HepG2 (cell line): ENCODE measurements around the gene KCNJ13. TPM values are rescaled to one million over a fixed set of nuclear protein-coding genes. Genes with fewer than 3 reads are reported as not detected.

Source experiments
- ATAC-seq: fragments of 200-7000 bp; cut with Tn5 transposase; 3 replicates; pipeline ENCODE4 v1.9.1; 2020; ENCODE audit warnings: mild to moderate bottlenecking, moderate library complexity
- BruUV-seq: library from RNA; stranded (reverse); fragments of 400-500 nt; replicated peaks from 2 replicates; lab custom pipeline; 2021; lab: Mats Ljungman, UMichigan
- CTCF ChIA-PET: fragments of 300-600 bp; formaldehyde crosslinking; extraction: SDS; loops from one replicate; lab custom pipeline; 2021; ENCODE audit warnings: low total read pairs, inconsistent platforms, low intra/inter-chr PET ratio; lab: Yijun Ruan, JAX
- POLR2A ChIA-PET: fragments of 350-600 bp; sonication (Branson Sonifier 250); formaldehyde crosslinking; loops from one replicate; lab custom pipeline; 2020; ENCODE audit warnings: antibody characterized with exemption, inconsistent platforms; lab: Yijun Ruan, JAX
- DNase-seq: peaks from one replicate; pipeline ENCODE4 v3.0.0-alpha.2; 2015; ENCODE audit warnings: low spot score
- FAIRE-seq: peaks from 3 replicates; lab custom pipeline; 2011; peaks lifted over from hg19 to GRCh38; lab: Jason Lieb, UNC
- H2AFZ ChIP-seq: one replicate; pipeline ENCODE4 v1.6.1; 2011; ENCODE audit warnings: low read length, inconsistent platforms
- H3K27ac ChIP-seq: fragments of 300-600 bp; 3 replicates; pipeline ENCODE4 v1.8.0; 2011; ENCODE audit warnings: mixed run types, mild to moderate bottlenecking, mixed read lengths, low read length, inconsistent platforms; ENCODE audit not compliant: insufficient read depth; ENCODE audit errors: extremely low read length
- H3K27me3 ChIP-seq, 2 experiments: fragments of 200-600 bp in 1 of 2; 2 replicates in 1 of 2; 3 replicates in 1 of 2; pipeline versions ENCODE4 v1.6.0 to v1.8.0; 2011; ENCODE audit warnings: low read length in 2 of 2, mild to moderate bottlenecking in 2 of 2, moderate library complexity in 2 of 2, inconsistent platforms in 1 of 2; ENCODE audit not compliant: insufficient read depth in 2 of 2, control insufficient read depth in 1 of 2
- H3K36me3 ChIP-seq, 2 experiments: fragments of 200-600 bp in 1 of 2; replicated peaks in 1 of 2; 2 replicates in 1 of 2; 3 replicates in 1 of 2; pipeline versions ENCODE4 v1.5.1 to v1.8.0; 2011; ENCODE audit warnings: low read length in 2 of 2, inconsistent platforms in 1 of 2; ENCODE audit not compliant: insufficient read depth in 2 of 2, control insufficient read depth in 1 of 2
- H3K4me1 ChIP-seq: 2 replicates; pipeline ENCODE4 v1.5.1; 2012; ENCODE audit warnings: low read length, inconsistent platforms; ENCODE audit not compliant: insufficient read depth
- H3K4me2 ChIP-seq: 2 replicates; pipeline ENCODE4 v1.6.0; 2011; ENCODE audit warnings: low read depth, low read length, inconsistent platforms
- H3K4me3 ChIP-seq, 3 experiments: fragments of 200-600 bp in 1 of 3; sonication (generic), shearing (Covaris generic) in 1 of 3; replicated peaks in 1 of 3; 2 replicates each; pipeline ENCODE4 v1.5.1; 2011 to 2016; ENCODE audit warnings: low read length in 3 of 3, inconsistent platforms in 2 of 3, low read depth in 2 of 3, mild to moderate bottlenecking in 2 of 3, control low read depth in 1 of 3, mixed read lengths in 1 of 3; ENCODE audit not compliant: insufficient read depth in 1 of 3
- H3K79me2 ChIP-seq: one replicate; pipeline ENCODE4 v1.6.1; 2011; ENCODE audit warnings: low read length, inconsistent platforms; ENCODE audit not compliant: insufficient read depth
- H3K9ac ChIP-seq: 2 replicates; pipeline ENCODE4 v1.6.0; 2011; ENCODE audit warnings: mild to moderate bottlenecking, low read depth, low read length, inconsistent platforms; ENCODE audit not compliant: insufficient read depth
- H3K9me3 ChIP-seq: 2 replicates; pipeline ENCODE4 v1.5.1; 2012; ENCODE audit warnings: mild to moderate bottlenecking, low read length
- H4K20me1 ChIP-seq: 2 replicates; pipeline ENCODE4 v1.6.0; 2011; ENCODE audit warnings: inconsistent platforms, mild to moderate bottlenecking, low read length, moderate library complexity; ENCODE audit not compliant: insufficient read depth
- DRAP1 ChIP-seq: IDR thresholded peaks from 2 replicates; pipeline ENCODE4 v1.6.1; 2016; ENCODE audit warnings: missing genetic modification reagents, missing compliant biosample characterization
- FOSL2 ChIP-seq: sonication (generic); formaldehyde crosslinking; IDR thresholded peaks from 2 replicates; pipeline ENCODE4 v1.4.0; 2020; ENCODE audit warnings: missing genetic modification reagents
- FOXO1 ChIP-seq: sonication (generic); formaldehyde crosslinking; IDR thresholded peaks from 2 replicates; pipeline ENCODE4 v1.4.0; 2020; ENCODE audit warnings: missing genetic modification reagents
- GZF1 ChIP-seq: sonication (generic); formaldehyde crosslinking; IDR thresholded peaks from 2 replicates; pipeline ENCODE4 v1.5.1; 2020; ENCODE audit warnings: mild to moderate bottlenecking, missing genetic modification reagents
- HIC2 ChIP-seq: sonication (generic); formaldehyde crosslinking; IDR thresholded peaks from 2 replicates; pipeline ENCODE4 v1.9.0; 2022; ENCODE audit warnings: low read depth, missing genetic modification reagents
- IRX3 ChIP-seq: sonication (generic); formaldehyde crosslinking; IDR thresholded peaks from 2 replicates; pipeline ENCODE4 v1.8.1; 2023; ENCODE audit warnings: mild to moderate bottlenecking, low read depth, missing genetic modification reagents, borderline replicate concordance
- RBM22 ChIP-seq: fragments of 200-400 bp; formaldehyde crosslinking; optimal IDR thresholded peaks from 2 replicates; pipeline ENCODE3; 2017; ENCODE audit warnings: mild to moderate bottlenecking, low read length, moderate library complexity
- SALL1 ChIP-seq: sonication (generic); formaldehyde crosslinking; IDR thresholded peaks from 2 replicates; pipeline ENCODE4 v1.8.0; 2022; ENCODE audit warnings: mild to moderate bottlenecking, missing genetic modification reagents
- STAG1 ChIP-seq: sonication (generic); formaldehyde crosslinking; IDR thresholded peaks from 2 replicates; pipeline ENCODE4 v1.4.0; 2020; ENCODE audit warnings: missing genetic modification reagents
- ZNF280D ChIP-seq: sonication (generic); formaldehyde crosslinking; IDR thresholded peaks from 2 replicates; pipeline ENCODE4 v1.5.1; 2020; ENCODE audit warnings: mild to moderate bottlenecking, missing genetic modification reagents
- ZNF562 ChIP-seq: sonication (generic); formaldehyde crosslinking; IDR thresholded peaks from 2 replicates; pipeline ENCODE4 v1.8.0; 2022; ENCODE audit warnings: missing genetic modification reagents, borderline replicate concordance
- ZNF780A ChIP-seq: sonication (generic); formaldehyde crosslinking; IDR thresholded peaks from 2 replicates; pipeline ENCODE4 v1.8.0; 2022; ENCODE audit warnings: mild to moderate bottlenecking, missing genetic modification reagents, moderate library complexity
- ZSCAN21 ChIP-seq: sonication (generic); formaldehyde crosslinking; IDR thresholded peaks from 2 replicates; pipeline ENCODE4 v1.8.0; 2022; ENCODE audit warnings: mild to moderate bottlenecking, missing genetic modification reagents, moderate library complexity, borderline replicate concordance
- WGBS: methylation state at CpG from one replicate; pipeline ENCODE4 v1.1.6; 2017; ENCODE audit warnings: low lambda C conversion rate; 5-methylcytosine and 5-hydroxymethylcytosine counted together
- in situ Hi-C: cut with HindIII; loops from 2 replicates; pipeline ENCODE4 v1.10.0; 2017; ENCODE audit warnings: low pct_unique_long_range_greater_than_20kb; ENCODE audit not compliant: extremely low pct_ligation_motif_present
- intact Hi-C: fragments of 100-400 bp; cut with micrococcal nuclease; formaldehyde crosslinking; loops from one replicate; pipeline ENCODE4 v1.10.0; 2022; ENCODE audit not compliant: unreplicated experiment
- polyA plus RNA-seq, 8 experiments: library from polyadenylated mRNA; depleted of rRNA in 3 of 8; stranded (reverse) in 7 of 8; unstranded in 1 of 8; fragments of >200 nt; fragmentation: Illumina TruSeq in 4 of 8; extraction: Trizol in 4 of 8; gene quantifications; 2 replicates each; pipeline versions ENCODE4 v1.2.1 to v1.2.3, GENCODE V29; 2011 to 2016; ENCODE audit warnings: low read depth in 4 of 8, missing spikeins in 1 of 8, mixed read lengths in 1 of 8; ENCODE audit not compliant: insufficient read depth in 1 of 8
- total RNA-seq, 5 experiments: library from RNA; depleted of rRNA; stranded (reverse); fragments of >200 nt; fragmentation: Illumina TruSeq; extraction: Trizol; gene quantifications; 2 replicates each; pipeline ENCODE4 v1.2.3, GENCODE V29; 2016; ENCODE audit warnings: low read depth in 1 of 5

The KCNJ13 gene
- total and polyA plus RNA-seq, 2 of the 13 experiments (the other 11 are each of a cell fraction or from before 2014, with no cell fraction given): not detected

GRCh38 chr2:232809349-232810124, 33.2 kb upstream of the KCNJ13 start:
- CTCF ChIA-PET: no interaction called here
- Histone ChIP-seq H3K4me2 (no peak overlapping the region), H3K79me2 (no peaks in the 10 kb centered on the region), H4K20me1 (no peaks in the 10 kb centered on the region; the same call in 1 of the 2 replicates)
- in situ Hi-C loops: no loop called here
- ATAC-seq (no peak), DNase-seq (no peak)
- WGBS: 97% methylated on average over 5 of the region's 5 CpGs
- intact Hi-C loops: no loop called here
- no peak for TF ChIP-seq GZF1 (CRISPR knock-in tag)
- TF ChIP-seq STAG1 (CRISPR knock-in tag): 0 out of 2 replicates have a peak, but pooled peaks have one; percentile 28
- TF ChIP-seq, all 625 proteins: peak for 1
- Histone ChIP-seq H3K4me3 (no peak overlapping the region), H3K27me3 (no peaks in the 10 kb centered on the region), H3K9ac (no peak overlapping the region), H3K9me3 (no peaks in the 10 kb centered on the region), H3K36me3 (peaks cover 26 to 81% of the 10 kb centered on the region in 2 experiments), H2AFZ (no peak overlapping the region), H3K27ac (no peak overlapping the region), H3K4me1 (no peaks in the 10 kb centered on the region)
- no TSS peak for BruUV-seq
- FAIRE-seq: no peak
- POLR2A ChIA-PET: no interaction called here

- Histone ChIP-seq H3K4me3 (no peak overlapping the region), H3K4me1 (no peaks in the 10 kb centered on the region), H3K27me3 (no peaks in the 10 kb centered on the region), H3K9me3 (no peaks in the 10 kb centered on the region), H3K4me2 (no peak overlapping the region), H2AFZ (no peak overlapping the region), H4K20me1 (no peaks in the 10 kb centered on the region; the same call in 1 of the 2 replicates), H3K9ac (no peak overlapping the region), H3K27ac (no peak overlapping the region), H3K36me3 (peaks cover 11 to 62% of the 10 kb centered on the region in 2 experiments), H3K79me2 (no peaks in the 10 kb centered on the region)
- 74% methylated on average over 3 of the region's 3 CpGs for WGBS
- intact Hi-C loops (no loop called here), in situ Hi-C loops (no loop called here)
- DNase-seq: no peak
- no peak for FAIRE-seq
- no peak for ATAC-seq
- no TSS peak for BruUV-seq
- ChIA-PET CTCF (no interaction called here), POLR2A (no interaction called here)
- no peak for TF ChIP-seq SALL1
- TF ChIP-seq IRX3 (CRISPR knock-in tag): no peak
- no peak for TF ChIP-seq FOSL2 (CRISPR knock-in tag)
- TF ChIP-seq FOXO1 (CRISPR knock-in tag): no peak
- no peak for TF ChIP-seq RBM22
- no peak for TF ChIP-seq DRAP1
- TF ChIP-seq ZNF562 (CRISPR knock-in tag): no peak
- no peak for TF ChIP-seq ZNF780A
- no peak for TF ChIP-seq HIC2 (CRISPR knock-in tag)
- no peak for TF ChIP-seq ZSCAN21 (CRISPR knock-in tag)
- no peak for TF ChIP-seq ZNF280D (CRISPR knock-in tag)
Observed at GRCh38 chr2:232802091-232802490, 25.7 kb upstream of the KCNJ13 start.
